Astrocyte of the hippocampus (primary cell): Measurements from ENCODE around the gene AOPEP.

Experiments
- DNase-seq: peaks from one replicate; pipeline ENCODE4 v3.0.0; 2011; ENCODE audit warnings: low read depth, low spot score

Gene AOPEP

DNA sequence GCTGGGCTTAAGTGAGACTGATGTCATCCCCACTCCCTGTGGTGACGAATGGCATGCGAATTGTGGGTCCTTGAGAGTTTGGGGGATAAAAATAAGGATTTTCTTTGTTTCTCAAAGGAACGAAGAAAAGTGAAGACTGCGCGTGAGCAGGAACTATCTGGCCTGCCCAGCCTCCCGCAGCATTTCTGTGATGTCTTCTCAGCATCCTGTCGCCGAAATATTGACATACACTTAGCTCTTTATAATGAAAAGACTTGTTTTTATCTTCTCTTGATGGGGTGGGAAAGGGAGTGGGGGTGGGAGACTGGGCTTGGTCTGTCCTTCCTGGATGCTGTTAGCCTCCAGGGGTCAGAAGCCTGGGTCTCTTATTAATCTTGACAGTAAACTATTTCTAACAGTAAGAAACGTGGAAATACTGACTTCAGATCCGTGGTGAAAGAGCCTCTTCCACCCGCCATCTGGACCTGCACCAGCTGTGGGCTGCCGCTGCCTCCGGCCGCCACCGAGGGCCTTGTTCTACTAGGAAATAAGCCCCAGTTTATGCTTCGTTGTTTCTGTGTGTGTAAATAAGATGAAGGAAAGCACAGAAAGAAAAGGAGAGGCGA lies 351.4 kb downstream of the AOPEP start:
- no peak for DNase-seq

- no peak for DNase-seq
Measured at GRCh38 chr9:95078511-95078910, 352.0 kb downstream of the AOPEP start.

GRCh38 chr9:95078939-95079338 lies 352.4 kb downstream of the AOPEP start:
- peak; percentile 72 for DNase-seq

- no peak for DNase-seq
Measured at GRCh38 chr9:95079461-95079860, 353.0 kb downstream of the AOPEP start.

- DNase-seq, result no peak
Measured at GRCh38 chr9:95080961-95081647, 354.6 kb downstream of the AOPEP start.

- DNase-seq, result no peak
Measured at GRCh38 chr9:95081998-95082397, 355.5 kb downstream of the AOPEP start.

GRCh38 chr9:95082401-95083084 lies 356.0 kb downstream of the AOPEP start:
- DNase-seq, result no peak

GRCh38 chr9:95083086-95083768 lies 356.7 kb downstream of the AOPEP start:
- DNase-seq, result no peak

DNA sequence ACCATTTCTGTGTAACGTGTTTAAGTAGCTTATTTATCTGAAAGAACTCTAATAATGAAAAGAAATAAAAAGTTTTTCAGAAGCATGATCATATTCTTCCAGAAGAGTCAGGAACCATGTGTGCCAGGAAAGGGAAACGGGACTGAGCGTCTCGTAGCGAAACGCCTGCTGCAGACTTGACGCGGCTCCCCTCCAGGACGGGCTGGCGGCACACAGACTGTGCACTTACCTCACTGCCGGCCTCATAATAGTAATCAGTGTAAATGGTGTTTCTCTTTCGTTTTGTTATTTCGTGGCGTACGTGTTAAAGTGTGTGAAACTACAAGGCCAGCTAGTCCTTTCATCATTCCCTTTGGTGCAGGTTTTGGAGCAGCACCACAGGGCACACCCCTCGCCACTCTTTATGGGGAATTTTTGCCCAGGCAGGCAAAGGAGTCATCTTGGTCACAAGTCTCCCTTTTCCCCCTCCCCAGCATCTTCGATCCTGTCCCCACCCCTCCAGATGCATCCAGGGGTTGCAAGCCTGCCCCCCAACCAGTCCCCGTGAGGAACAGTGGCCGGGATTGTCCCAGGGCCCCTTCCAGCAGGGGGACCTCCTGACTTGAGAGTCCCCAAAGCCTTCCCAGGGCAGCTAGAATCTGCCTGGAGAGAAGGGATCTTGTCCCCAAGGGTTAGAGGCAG lies 357.9 kb downstream of the AOPEP start:
- no peak for DNase-seq

- no peak for DNase-seq
Measured at GRCh38 chr9:95085036-95085770, 358.7 kb downstream of the AOPEP start.

DNA sequence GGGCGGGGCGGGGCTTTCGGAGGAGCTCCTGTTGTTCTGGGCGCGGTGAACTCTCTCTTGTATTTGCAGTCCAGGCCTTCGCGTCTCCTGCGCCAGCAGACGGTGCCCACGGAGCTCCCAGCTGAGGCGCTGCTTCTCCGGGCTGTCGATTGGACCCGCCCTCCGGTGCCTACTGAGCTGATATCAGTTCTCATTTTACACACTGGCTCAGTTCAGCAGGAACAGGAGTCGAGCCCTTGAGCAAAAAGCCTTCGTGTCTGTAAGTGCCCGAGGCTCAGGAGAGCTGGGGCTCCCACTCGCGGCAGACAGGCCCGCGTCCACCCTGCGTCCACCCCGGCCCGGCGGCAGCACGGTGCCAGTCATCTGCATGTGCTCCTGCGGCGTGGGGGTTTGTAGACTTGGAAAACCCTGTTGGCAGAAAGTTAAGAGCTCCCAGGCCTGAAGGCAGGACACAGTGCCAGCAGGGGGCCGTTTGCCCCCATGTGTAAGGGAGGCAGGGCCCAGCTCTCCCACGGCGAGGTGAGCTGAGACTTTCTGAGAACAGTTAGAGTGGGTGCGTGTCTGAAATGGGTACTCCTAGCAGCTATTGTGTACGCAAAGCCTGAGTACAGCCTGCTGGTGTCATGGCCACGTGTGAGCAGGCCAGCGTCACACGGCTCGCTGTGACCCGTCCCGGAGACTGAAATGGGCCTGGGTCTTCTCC lies 359.5 kb downstream of the AOPEP start:
- DNase-seq, result no peak

DNA sequence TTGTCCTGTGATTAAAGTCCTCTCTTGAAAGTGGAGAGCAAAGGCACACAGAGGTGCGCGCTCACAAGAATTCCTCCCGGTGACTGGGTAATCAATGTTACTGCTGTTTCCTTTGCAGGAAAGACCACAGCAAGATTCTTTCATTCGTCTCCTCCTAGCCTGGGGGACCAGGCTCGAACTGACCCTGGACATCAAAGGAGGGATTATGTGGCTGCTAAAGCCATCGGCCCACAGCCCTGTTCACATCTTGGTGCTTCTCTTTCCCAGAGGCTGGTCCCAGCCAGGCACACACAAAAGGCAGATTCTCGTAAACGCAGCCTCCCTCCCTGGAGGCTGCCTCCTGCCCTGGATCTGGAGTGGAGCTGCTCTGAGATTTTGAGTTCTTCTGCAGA lies 360.1 kb downstream of the AOPEP start:
- DNase-seq, result no peak

DNA sequence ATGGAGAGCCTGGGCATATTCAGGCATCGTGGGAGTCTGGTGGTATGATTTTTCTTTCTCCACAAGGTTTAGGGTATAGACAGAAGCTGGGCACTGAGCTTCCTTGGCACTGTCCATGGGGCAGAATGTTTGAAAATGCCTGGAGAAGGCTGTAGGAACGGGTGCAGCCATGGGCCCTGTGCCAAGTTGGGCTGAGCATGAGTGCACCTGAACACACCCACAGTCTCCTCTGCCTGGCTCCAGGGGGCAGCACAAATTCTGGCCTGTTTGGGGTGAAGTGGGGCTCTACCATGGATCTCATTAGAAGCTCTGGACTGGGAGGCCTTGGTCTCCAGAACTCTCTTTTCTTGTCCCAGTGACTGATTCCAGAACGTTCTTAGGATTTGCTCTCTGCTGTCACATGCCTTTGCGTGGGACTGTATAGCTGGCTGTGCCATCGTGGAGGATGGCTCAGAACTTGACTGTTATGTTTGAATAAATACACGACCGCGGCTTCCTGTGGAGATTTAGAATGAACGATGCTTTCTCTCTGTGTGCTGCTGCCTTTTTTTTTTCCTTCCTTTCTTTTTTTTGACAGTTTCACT lies 361.3 kb downstream of the AOPEP start:
- peak; percentile 59 for DNase-seq

GRCh38 chr9:95088421-95089161 lies 362.1 kb downstream of the AOPEP start:
- peak; percentile 84 for DNase-seq

DNA sequence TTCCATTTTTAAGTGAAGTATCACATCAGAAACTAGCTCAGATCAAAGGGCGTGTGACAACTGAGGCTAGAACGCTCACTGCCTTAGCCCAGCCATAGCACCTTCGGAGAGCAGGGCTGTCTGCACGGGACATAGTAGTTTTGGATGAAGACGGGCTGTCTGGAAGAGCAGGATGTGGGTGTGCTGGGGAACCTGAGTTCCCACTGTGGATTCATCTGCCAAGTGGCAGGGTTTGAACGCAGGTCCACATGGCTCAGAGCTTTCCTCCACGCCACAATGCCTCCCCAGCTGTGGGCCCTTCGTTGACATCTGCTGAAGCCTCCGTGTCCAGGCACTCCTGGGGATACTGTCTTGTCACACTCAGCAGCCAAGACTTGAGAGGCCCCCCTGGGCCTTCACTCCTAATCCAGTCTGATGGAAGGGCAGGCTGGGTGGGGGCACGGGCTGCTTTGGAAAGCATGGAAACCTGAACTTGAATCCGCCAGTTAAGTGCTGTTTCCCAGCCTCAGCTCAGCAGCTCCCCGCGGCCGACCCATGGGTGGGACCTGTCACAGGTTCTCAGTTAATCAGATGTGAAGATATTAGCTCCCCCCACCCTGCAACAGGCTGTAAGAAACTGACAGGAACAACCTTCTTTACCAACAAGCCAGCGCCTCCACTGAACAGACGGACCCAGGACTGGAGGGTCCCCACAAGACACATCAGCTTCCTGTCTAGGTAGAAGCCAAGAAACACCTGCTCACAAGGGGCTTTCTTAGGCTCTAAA lies 362.9 kb downstream of the AOPEP start:
- no peak for DNase-seq

- DNase-seq, result peak; percentile 62
Measured at GRCh38 chr9:95090023-95090791, 363.7 kb downstream of the AOPEP start.

- DNase-seq, result no peak
Measured at GRCh38 chr9:95090871-95091577, 364.5 kb downstream of the AOPEP start.
